Suprapubic skin (tissue), 4 donors: ENCODE data around the gene SIRPB1.

ENCODE experiments used
- POLR2A ChIP-seq, 2 donors: fragments of 450-650 bp; IDR thresholded peaks; one replicate each; pipeline ENCODE4 v1.6.1; 2017; ENCODE audit warnings: antibody characterized with exemption in 2 of 2, mild to moderate bottlenecking in 2 of 2, moderate library complexity in 2 of 2
- POLR2AphosphoS5 ChIP-seq, 3 donors: sonication (generic); formaldehyde crosslinking; IDR thresholded peaks; one replicate each; pipeline ENCODE4 v1.6.1; 2017; ENCODE audit warnings: antibody characterized with exemption in 3 of 3
- TF ChIP-seq, protein P1 (sequence below), 2 donors: fragments of 200-600 bp in 1 of 2; fragments of 450-650 bp in 1 of 2; sonication (generic) in 1 of 2; IDR thresholded peaks; one replicate each; pipeline ENCODE4 v1.5.1; 2016 to 2019; ENCODE audit warnings: antibody characterized with exemption in 2 of 2, mild to moderate bottlenecking in 1 of 2, moderate library complexity in 1 of 2

GRCh38 chr20:1626528-1627199, 6.9 kb upstream of the SIRPB1 start:
- TF ChIP-seq, protein P1, sequence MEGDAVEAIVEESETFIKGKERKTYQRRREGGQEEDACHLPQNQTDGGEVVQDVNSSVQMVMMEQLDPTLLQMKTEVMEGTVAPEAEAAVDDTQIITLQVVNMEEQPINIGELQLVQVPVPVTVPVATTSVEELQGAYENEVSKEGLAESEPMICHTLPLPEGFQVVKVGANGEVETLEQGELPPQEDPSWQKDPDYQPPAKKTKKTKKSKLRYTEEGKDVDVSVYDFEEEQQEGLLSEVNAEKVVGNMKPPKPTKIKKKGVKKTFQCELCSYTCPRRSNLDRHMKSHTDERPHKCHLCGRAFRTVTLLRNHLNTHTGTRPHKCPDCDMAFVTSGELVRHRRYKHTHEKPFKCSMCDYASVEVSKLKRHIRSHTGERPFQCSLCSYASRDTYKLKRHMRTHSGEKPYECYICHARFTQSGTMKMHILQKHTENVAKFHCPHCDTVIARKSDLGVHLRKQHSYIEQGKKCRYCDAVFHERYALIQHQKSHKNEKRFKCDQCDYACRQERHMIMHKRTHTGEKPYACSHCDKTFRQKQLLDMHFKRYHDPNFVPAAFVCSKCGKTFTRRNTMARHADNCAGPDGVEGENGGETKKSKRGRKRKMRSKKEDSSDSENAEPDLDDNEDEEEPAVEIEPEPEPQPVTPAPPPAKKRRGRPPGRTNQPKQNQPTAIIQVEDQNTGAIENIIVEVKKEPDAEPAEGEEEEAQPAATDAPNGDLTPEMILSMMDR (IDR thresholded peaks at IDR 0.05) = no peak
- no peak for TF ChIP-seq POLR2AphosphoS5 (IDR thresholded peaks at IDR 0.05)
- TF ChIP-seq POLR2A (IDR thresholded peaks at IDR 0.05) = no peak
